NOMO-1 (cell line): ENCODE data around the gene ZNF831.

Experiments
- DNase-seq, 2 experiments: peaks; one replicate each; lab custom pipeline; 2025; ENCODE audit not compliant: unreplicated experiment in 2 of 2; lab: John Stamatoyannopoulos, UW

The ZNF831 gene

DNA sequence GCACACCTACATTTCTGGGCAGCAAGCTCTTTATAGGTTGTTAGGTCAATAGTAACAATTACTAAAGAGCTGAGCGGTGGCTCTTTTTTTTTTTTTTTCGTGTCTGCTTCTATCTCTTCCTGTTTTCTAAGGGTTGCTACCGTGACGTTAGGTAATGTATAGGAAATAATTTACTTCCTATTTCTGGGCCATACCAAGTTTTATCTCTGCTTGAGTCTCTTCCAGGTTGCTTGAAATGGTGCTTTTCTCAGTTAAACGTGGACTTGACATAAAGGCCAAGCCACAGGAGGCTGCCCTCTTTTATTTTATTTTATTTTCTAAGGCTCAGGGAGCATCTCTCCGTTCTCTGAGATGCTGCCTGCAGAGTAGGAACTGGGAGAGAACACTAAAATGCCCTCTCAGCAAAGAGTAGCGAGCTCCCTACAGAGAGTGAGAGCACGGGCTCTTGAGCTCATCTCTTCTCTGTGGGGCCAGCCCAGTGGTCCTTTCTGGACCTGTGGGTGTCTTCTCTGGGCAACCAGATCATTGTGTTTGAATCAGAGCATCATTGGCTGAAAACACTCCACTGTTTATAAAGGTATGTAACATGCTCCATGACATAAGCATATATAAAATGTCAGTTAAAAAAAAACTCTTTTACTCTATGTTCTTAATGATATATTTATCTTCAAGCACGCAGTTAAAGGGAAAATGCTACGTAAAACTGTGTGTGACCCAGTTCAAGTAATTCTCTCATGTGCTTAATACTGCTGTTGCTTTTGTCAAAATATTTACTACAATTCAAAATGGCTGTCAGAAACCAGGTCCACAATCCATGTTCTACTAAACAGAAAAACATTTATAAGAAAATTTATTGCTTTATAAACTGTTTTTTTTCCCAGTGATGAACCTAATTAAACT, at the start of gene ZNF831:
ZNF831 (plus strand) TSS at position 191 of the 900 bp plus-strand sequence. CDS start 27,199 bp downstream, outside the sequence.
- DNase-seq: peak; percentile 83 to 93

DNA sequence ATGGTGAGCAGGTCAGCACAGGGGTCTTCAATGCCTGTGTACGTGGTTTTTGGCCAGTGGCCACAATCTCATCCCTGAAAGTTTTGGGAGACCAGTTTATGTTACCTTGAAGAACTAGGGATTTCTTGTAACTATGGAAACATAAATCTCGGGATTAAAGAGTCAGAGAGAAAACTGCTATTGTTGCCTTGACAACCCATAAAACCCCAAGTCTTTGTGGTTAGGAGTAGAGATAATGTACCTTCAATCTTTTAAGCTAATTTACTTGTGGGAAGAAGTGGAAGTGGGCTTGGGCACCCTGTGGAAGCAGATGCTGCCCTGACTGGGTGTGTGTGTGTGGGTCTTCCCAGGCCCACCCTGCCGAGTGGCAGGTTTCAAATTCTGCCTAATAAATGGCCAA, 46.1 kb upstream of the ZNF831 start:
- DNase-seq: no peak

DNA sequence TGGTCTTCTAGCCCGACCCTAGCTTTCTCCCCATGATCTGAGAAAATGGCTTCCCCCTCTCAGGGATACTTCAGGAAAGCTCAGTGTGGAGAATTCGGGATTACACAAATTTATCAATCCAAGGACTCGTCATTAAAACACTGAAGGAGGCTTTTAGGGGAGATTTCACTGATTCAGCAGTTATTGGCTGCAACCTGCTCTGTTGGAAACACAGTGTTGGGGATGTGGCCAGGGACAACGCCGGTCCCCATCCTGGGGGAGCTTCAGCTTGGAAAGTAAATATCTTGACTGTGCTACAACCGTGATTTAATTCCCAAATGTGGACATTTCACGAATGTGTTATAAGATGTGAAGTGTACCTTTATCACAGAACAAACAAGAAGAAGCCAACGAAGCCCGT, 44.8 kb upstream of the ZNF831 start:
- no peak for DNase-seq

DNA sequence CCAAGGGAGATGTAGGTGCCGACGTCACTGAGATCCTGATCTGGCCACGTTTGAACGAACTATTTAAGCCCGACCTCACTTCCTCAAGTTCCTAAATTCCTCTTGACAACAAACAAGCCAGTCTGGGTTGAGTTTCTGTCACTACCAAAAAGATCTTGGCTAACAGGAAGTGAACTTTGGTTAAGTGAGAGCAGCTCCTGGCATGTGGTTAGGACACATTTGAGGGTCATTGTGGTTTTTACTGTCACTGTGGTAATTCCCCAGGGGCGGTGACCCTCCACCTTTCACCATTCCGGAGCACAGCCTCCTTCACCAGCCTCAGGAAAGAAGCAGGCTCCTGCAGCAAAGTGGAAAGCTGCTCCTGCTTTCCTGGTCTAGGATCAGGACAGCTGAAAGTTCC, 43.1 kb upstream of the ZNF831 start:
- DNase-seq: peak; percentile 57 to 81

DNA sequence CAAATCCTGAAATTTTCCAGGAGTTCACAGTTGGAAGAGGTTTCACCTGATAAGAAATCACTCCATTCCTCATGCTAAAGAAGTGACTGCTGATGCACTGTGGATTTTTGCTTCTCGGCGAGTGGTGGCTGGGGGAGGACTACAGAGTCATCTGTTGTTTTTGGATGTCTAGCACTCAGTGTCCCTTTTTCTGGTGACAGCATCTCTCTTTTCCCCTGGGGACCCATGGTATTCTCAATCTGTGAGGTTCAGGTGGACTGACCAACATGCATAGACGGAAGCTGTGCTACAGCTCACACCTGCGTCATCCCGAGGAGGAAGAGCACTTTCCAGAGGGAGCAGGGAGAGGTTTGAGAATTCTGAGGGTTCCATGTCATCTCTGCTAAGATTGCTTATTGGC, 42.7 kb upstream of the ZNF831 start:
- no peak for DNase-seq

DNA sequence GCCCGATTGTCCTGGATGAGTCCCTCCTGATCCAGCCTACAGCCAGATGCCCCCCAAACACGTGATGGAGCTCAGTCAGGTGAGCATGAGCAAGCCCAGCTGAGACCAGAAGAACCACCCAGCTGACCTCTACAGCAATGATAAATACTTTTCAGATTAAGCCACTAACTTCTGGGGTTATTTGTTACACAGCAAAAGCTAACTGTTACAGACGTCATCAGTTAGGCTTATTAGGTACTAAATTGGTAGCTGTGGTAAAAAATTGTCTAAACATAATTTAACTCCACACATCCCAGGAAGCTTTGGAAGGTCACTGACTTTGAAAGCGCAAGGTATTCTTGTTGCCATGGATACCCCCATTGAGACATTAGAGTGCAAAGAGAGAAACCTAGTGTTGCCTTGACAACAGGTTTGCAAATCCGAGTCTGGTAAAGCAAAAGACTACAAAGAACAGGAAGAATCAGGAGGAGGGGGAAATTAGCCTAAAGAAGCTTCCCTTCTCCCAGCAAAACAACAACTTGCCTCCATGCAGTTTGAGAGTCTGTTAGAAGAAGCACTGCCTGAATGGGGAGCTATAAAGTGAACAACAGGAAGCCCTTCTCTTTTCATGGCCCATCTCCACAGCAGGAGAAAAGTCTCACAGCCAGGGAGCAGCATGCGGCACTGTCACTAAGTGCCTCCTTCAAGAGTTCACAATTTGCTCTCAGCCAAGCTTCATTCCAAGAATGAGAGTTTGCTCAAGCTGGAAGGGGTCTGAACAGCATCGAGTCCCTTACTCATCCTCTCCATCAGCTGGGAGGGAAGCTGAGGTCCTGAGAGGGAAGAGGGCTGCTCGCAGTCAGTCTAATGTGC, 41.7 kb upstream of the ZNF831 start:
- DNase-seq: no peak

DNA sequence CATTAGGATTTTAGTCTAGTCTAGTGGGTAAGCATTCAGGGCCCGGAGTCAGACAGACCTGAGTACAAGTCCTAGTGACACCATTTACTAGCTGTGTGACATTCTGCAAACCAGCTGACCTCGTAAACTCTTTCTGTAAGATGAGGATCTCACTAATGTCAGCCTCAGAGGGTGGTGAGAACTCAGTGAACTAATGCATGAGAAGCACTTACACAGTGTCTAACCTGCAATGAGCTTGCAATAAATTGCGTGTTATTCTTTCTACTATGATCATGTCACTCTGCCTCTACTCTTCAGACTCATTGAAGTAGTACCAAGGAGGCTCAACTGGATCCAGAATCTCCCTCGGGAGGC, 41.1 kb upstream of the ZNF831 start:
- DNase-seq: no peak

DNA sequence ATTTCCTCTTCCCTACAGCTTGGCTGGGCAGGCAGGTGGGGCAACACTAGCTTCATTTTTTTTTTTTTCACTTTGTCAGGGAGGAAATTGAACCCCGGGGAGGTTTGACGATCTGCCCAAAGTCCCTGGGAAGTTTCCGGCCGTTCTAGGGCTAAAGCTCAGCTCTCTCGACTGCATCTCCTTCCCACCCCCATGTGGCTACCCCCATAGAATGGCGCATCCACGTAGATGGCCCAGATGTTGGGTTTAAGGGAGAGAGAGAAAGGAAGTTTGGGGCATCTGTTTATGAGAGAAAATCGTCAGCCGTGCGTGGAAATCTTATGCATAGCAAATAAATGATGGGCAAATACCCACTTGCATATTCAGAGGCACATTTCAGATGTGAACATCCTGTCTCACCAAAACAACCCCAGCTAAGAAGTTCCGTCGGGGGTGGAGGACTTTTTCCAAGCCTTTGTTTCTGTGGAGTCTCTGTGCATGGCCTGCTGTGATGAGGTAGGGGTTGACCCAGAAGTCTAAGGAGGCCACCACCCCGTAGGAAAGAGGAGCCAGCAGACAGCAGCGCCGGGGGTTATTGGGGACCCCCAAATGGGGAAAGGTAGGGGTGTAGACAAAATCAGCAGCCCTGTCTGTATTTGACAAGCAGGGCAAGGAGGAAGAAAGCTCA, 40.5 kb upstream of the ZNF831 start:
- peak in 1 of 2 experiments; percentile 31 for DNase-seq

DNA sequence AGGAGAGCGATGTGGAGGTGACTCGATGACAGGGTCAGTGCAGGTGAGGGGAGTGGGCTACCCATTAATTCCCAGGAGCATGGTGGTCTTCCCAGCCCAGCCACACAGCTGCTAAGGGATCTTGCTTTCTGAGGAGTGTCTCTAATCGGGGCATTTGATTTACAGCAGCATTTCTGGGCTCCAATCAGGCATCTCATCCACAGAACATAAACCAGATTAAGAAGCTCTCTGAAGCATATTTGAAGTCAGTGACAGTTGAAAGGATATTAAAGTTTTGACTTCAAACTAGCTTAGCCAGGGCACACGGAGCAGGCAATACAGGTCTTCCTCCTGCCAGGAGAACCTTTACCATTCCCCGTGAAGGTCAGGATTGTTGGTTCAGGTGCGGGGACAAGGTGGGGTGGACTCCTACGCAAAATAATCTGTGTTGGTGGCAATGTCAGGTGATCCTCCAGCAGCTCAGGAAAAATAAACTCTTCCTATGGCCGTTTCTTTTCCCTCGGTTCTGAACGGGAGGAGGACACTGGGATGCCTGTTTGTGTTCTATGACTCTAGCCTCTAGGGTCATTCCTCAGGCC, 39.9 kb upstream of the ZNF831 start:
- DNase-seq: no peak

DNA sequence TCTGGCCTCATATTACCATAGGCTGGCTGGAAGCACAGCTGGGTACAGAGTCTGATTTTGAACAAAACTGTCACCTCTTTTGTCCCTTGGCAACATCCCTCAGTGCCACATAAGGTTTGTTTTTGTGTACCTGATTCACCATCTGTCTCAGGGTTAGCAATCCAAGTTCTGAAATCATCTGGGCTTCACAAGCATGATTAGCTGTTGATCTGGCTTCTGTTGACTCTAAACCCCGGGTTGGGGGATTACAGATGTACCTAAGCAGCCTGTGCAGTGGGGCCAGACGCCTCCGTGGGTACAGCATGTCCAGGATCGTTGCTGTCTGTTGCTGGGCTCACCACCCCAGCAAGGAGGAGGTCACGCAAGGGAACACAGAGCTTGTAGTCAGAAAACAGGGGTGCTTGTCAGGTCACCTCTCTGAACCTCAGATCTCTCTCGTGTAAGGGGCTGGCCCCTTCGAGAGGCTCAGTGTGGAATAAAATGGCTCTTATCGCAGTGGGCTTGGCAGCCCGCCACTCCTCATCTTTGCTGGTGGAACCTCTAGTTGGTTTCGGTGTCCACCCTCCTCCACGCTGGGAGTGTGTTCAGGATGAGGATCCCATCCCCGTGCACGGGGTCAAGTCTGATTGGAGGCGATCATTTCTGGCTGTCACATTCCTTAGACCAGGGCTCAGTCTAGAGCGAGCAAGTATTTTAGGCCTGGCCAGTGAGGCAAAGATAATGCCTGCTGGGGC, 39.2 kb upstream of the ZNF831 start:
- DNase-seq: no peak

DNA sequence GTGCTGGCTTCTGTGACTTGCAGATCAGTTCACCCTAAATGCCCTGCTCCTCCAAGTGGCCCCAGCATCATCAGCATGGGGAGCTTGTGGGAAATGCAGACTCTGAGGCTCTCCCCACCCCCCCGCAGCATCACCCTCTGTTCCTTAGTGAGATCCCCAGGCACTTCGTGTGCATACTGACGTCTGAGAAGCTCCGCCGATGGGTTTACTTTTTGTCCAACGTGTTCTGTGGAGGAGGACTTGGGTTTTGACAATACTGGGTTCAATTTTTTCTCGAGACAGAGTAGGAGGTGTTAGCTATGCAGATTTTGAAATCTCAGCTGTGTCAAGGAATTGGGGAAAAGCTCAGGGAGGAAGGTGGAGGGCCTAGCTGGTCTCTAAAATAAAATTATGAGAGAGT, 38.3 kb upstream of the ZNF831 start:
- DNase-seq: no peak

DNA sequence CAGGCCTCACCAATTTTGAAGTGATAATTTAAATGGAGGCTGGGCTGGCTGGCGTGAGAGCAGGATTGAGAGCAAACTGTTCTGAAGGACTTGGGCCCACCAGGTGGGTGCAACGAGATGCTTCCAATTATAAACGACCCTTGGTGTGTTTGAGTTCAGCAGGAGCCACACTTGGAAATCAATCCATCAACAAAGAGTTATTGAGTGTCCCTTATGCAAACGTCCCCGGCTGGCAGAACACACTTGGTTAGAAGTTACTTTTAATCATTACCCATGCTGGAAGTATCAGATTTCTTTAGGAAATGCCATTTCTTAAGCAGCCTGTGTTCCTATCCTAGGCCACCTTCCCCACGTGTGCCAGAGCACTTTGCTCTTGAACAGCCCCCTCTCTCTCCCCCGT, 37.8 kb upstream of the ZNF831 start:
- no peak for DNase-seq

DNA sequence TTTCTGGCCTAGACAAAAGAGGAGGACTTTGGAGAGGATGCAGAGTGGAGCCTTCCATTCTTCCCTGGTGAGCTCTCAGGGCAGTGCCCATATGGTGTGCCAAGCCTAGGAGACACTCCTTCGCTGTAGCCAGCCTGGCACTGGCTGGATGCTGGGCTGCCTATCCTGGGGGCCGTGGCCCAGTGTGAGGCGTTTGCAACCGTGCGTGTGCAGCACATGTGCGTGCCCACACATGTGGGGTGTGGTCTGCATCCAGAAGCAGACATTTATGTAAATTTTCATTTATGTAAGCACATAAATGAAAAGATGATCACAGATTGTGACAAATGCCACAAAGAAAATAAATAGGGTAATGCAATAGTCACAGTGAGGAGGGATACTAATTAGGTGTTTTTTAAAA, 35.8 kb upstream of the ZNF831 start:
- DNase-seq: no peak

DNA sequence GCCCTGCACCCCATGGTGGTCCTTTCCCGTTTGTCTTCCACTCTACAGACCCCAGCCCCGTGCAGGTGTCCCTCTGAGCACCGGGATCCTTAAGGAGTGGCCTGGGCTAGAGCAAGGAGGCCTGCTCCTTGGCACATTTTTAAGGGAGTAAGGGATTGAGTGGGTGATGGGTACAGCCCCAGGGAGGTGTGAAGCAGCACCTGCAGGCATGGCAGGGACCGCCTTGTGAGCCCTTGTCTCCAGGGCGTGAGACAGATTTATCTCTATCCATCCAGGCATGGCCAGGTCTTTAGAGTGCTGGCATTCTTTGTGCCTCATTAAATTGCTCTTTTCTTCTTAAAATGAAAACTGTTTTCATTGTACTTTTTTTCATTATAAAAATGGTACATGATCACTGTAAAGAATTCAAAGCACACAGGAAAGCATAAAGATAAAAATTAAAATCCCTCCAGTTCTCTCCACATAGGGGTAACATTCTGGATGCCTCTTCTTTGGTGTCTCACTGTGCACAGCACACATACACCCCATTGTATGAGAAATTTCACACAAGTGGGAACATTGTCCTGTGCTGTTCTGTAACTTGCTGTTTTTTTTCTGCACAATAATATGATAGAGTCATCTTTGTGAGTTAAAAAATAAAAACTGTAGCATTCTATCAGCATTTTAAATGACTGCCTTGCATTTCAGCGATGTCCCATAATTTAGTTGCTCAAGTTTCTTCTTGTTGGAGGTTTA, 31.9 kb upstream of the ZNF831 start:
- no peak for DNase-seq

DNA sequence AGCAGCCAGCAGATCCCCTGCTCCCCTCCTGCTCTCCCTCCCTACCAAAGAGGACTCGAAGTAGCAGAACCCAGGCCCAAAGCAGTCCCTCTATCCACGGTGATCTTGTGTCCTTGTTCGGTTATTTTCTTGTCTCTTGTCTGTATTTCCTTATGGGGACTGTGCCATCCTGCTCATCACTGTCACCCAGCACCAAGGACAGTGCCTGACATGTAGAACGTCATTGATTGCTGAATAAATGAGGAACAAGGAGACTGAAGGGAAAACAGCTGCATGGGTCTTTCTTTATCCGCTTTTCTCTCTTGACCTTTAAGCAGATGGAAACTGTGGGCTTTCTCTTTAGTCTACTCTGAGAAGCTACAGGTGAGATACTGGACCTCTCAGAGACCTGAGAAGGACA, 29.4 kb upstream of the ZNF831 start:
- peak in 1 of 2 experiments; percentile 5 for DNase-seq

DNA sequence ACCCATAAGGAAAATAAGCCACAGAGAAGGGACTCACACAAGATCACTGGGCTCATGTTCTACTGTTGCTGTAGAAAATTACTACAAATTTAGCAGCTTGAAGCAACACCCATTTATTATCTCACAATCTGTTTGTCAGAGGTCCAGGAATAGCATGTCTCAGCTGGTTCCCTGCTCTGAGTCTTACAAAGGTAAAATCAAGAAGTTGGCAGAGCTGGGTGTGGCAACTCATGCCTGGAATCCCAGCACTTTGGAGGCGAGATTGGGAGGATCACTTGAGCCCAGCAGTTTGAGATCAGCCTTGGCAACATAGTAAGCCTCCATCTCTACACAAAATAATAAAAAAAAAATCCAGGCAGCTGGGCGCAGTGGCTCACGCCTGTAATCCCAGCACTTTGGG, 28.5 kb upstream of the ZNF831 start:
- DNase-seq: no peak

DNA sequence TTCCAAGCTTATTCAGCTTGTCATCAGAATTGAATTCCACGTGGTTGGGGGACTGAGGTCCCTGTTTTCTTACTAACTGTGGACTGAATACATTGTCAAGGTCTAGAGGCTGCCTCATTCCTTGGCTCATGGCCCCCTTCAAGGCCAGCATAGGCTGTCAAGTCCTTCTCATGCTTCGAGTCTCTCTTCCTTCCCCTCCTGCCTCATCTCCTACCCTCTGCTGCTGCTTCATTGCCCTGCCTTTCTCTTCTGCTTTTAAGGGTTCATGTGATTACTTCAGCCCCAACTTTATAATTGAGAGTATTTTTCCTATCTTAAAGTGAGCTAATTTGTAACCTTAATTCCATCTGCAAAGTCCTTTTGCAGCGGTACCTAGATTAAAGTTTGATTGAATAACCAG, 27.6 kb upstream of the ZNF831 start:
- no peak for DNase-seq

DNA sequence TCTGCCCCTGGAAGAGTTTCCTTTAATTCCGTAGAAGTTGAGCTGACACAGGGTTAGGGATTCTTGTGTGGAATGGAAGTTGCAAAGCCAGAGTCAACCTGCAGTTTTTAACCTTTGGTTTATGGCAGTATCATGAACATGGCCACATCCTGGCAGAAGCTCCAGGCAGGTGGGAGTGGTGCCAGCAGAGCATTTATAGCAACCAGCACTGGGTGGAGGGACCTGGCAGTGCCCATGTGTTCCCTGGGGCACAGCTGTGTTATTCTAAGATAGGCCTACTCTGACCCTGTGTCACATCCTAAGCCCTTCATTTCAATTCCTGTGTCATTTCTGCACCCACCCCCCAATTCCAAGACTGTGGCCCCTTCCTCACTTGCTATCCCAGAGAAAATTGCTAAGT, 26.1 kb upstream of the ZNF831 start:
- DNase-seq: no peak

DNA sequence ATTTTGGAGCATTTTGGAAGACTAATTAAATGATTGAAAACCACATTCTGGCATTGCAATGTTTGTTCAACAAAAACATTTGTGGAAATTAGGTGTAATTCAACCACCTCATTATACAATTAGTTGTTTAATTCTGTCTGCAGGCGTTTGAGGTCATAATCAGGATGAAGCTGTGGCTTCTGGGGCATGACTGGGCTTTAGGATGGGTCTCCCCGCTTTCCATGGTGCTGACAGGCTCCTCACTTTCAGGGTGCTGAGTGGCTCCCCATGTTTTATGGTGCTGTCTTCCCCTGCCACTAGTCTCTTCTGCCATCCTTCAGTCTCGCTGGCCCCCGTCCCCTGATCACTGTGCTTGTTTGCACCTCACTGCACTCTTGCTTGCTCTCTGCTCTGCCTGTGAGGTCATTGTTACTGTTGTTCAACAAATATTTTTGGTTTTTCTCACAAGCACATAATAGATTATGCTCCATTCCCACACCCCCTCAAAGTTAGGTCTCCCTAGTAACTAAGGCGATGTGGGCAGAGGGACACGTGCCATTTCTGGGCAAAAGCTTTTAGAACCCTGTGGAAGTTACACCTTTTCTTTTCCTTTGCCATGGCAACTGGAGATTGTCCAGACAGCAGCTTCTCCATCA, 25.4 kb upstream of the ZNF831 start:
- DNase-seq: no peak
